Neural progenitor cell (in vitro differentiated cells): Measurements from ENCODE around the gene KRT80.

ENCODE experiments used
- EZH2 ChIP-seq: fragments of 200-600 bp; sonication (generic); IDR thresholded peaks from 2 replicates; pipeline ENCODE4 v1.6.1; 2017; ENCODE audit warnings: antibody characterized with exemption, mild to moderate bottlenecking, moderate library complexity
- TF ChIP-seq, protein P1 (sequence below): fragments of 200-600 bp; sonication (generic); IDR thresholded peaks from 2 replicates; pipeline ENCODE4 v1.5.1; 2017; ENCODE audit warnings: antibody characterized with exemption, mild to moderate bottlenecking

DNA sequence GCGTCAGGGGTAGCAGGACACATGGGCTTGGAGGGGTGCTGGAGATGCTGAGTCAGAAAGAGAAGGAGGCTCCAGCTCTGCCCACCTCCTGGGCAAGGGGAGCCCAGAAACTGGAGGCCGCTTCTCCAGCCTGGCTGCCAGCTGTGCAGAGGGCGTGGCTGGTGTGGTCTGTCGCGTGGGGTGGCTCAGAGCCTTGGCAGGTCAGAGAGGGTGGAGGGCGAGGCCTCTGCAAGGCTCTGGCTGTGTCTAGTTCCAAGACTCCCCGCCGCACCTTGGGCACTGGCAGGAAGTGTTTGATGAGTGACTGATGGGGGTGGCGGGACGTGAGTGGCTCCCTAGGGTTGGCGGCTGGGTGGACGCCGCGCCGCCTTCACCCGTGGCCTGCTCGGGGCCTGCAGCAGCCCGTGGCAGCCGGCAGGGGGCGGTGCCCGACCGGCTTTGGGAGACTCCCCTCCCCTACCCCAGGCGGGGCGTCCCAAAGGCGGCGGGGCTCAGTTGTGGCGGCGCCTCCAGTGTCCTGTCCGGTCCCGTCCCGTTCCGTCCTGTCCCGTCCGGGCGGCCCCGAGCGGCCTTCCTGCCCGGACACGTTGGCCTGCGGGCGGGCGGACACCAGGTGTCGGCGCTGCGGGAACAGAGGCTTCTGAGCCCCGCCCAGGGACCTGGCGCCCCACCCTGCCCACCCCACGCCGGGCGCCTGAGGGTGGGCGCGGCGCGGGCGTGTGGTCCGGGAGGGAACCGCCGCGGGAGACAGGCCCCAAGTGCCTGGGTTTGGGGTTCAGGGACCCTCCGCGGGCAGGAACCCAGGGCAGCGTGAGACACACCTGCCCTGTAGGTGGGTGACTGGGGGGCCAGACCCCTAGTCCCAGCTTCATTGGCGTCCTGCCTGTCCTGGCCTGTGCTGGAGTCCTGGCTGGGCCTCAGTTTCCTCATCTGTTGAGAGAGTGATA is 39.7 kb downstream of the KRT80 start:
- TF ChIP-seq, protein P1, sequence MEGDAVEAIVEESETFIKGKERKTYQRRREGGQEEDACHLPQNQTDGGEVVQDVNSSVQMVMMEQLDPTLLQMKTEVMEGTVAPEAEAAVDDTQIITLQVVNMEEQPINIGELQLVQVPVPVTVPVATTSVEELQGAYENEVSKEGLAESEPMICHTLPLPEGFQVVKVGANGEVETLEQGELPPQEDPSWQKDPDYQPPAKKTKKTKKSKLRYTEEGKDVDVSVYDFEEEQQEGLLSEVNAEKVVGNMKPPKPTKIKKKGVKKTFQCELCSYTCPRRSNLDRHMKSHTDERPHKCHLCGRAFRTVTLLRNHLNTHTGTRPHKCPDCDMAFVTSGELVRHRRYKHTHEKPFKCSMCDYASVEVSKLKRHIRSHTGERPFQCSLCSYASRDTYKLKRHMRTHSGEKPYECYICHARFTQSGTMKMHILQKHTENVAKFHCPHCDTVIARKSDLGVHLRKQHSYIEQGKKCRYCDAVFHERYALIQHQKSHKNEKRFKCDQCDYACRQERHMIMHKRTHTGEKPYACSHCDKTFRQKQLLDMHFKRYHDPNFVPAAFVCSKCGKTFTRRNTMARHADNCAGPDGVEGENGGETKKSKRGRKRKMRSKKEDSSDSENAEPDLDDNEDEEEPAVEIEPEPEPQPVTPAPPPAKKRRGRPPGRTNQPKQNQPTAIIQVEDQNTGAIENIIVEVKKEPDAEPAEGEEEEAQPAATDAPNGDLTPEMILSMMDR: peak; percentile 83
- no peak for TF ChIP-seq EZH2
